ENCODE results near the gene ADIPOR2.

- TF ChIP-seq MXI1 (IDR thresholded peaks at IDR 0.05; ENCODE audit: borderline replicate concordance, low read depth, low read length) = no peak
- TF ChIP-seq CTCF (conservative IDR thresholded peaks at IDR 0.05; ENCODE audit: low read depth, low read length) = no peak
- no peak for TF ChIP-seq POLR2A (IDR thresholded peaks at IDR 0.05; ENCODE audit: low read depth, low read length)
- no peak for TF ChIP-seq USF2 (IDR thresholded peaks at IDR 0.05; ENCODE audit: low read depth, low read length)
These were observed 83.2 kb downstream of the ADIPOR2 start for GRCh38 chr12:1773937-1774655.
